PC-3 (cell line): ENCODE measurements around the gene DISC1.

Source experiments
- CTCF ChIP-seq: fragments of 300-600 bp; sonication (generic); conservative IDR thresholded peaks from 2 replicates; pipeline ENCODE4 v1.5.1; 2017; ENCODE audit warnings: antibody characterized with exemption, low read depth, mild to moderate bottlenecking, low read length
- EZH2 ChIP-seq: fragments of 300-600 bp; sonication (generic); IDR thresholded peaks from one replicate; pipeline ENCODE4 v1.6.1; 2017; ENCODE audit warnings: antibody characterized with exemption, mild to moderate bottlenecking, low read length; ENCODE audit not compliant: unreplicated experiment

- TF ChIP-seq EZH2 (no peak), CTCF (no peak)
Observed at GRCh38 chr1:231855361-231855760, 228.8 kb downstream of the DISC1 start.
